Measurements from ENCODE around the gene SSU72. TPM values are rescaled to one million over a fixed set of nuclear protein-coding genes. Genes with fewer than 3 reads are reported as not detected.

The SSU72 gene
- total and polyA plus RNA-seq, 2 donors from 2014 or later = 102 to 143 TPM

DNA sequence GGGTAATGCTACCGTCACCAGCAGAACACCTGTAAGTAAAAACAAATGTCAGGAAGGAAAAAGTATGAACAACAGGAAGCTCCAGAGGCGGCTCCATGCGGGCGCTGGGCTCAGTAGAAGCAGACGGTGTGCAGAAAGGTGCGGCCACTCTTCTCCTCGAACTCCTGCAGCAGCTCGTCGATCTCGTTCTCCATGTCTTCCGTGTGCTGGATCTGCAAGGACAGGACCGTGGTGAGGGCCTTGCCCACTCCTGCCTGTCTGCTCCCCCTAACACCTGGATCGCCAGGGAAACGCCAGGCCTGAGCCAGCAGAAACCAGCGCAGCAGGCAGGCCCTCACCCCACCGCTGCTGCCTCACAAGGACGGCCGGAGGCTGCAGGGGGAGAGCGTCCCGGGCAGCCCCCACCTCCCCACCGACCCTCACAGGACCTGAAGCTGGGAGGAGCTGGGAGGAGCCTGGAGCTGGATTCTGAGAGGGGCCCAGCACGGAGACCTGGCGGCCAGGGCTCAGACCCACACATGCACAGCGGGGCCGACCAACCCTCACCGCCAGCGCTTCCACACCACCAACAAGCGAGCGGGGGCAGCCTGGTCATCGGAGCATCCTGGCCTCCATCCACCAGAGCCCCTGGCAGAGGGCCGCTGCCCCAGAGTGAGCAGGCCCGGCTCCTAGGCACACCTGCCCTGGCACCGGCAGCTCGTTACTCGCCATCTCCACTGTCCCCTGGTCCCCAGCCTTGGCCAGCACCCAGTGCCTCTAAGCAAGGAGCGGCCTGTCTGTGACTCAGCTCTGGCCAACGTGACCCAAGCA, 32.5 kb downstream of the SSU72 start:
- no peak overlapping the region for H3K27ac ChIP-seq (ENCODE audit: low read depth in 2 of 2, low read length in 2 of 2)
- H3K36me3 ChIP-seq (ENCODE audit: control insufficient read depth in 2 of 3, insufficient read depth in 3 of 3, low read length in 3 of 3) = peaks cover 0 to 3% (median 0%) of the 10 kb centered on the region in 3 donors
- peaks cover 0 to 8% (median 0%) of the 10 kb centered on the region in 3 donors for H3K4me1 ChIP-seq (ENCODE audit: control insufficient read depth in 2 of 3, insufficient read depth in 2 of 3, low read depth in 1 of 3, low read length in 3 of 3)
- H3K27me3 ChIP-seq (ENCODE audit: control insufficient read depth, insufficient read depth, low read length) = no peaks in the 10 kb centered on the region
- no peaks in the 10 kb centered on the region for H3K9me3 ChIP-seq (ENCODE audit: control insufficient read depth in 2 of 3, insufficient read depth in 1 of 3, low read length in 3 of 3)
- no peak overlapping the region for H3K9ac ChIP-seq (ENCODE audit: low read length in 3 of 3)
- FAIRE-seq (no peak), DNase-seq (peak in 1 of 5 donors; percentile 53)
- intact Hi-C loops (cut with DNase I) = no loop called here
- H3K4me3 ChIP-seq (ENCODE audit: low read length in 3 of 3) = no peak overlapping the region
- TF ChIP-seq, protein P1, sequence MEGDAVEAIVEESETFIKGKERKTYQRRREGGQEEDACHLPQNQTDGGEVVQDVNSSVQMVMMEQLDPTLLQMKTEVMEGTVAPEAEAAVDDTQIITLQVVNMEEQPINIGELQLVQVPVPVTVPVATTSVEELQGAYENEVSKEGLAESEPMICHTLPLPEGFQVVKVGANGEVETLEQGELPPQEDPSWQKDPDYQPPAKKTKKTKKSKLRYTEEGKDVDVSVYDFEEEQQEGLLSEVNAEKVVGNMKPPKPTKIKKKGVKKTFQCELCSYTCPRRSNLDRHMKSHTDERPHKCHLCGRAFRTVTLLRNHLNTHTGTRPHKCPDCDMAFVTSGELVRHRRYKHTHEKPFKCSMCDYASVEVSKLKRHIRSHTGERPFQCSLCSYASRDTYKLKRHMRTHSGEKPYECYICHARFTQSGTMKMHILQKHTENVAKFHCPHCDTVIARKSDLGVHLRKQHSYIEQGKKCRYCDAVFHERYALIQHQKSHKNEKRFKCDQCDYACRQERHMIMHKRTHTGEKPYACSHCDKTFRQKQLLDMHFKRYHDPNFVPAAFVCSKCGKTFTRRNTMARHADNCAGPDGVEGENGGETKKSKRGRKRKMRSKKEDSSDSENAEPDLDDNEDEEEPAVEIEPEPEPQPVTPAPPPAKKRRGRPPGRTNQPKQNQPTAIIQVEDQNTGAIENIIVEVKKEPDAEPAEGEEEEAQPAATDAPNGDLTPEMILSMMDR (IDR thresholded peaks at IDR 0.05; ENCODE audit: borderline replicate concordance, extremely low read depth, insufficient read depth) = no peak

DNA sequence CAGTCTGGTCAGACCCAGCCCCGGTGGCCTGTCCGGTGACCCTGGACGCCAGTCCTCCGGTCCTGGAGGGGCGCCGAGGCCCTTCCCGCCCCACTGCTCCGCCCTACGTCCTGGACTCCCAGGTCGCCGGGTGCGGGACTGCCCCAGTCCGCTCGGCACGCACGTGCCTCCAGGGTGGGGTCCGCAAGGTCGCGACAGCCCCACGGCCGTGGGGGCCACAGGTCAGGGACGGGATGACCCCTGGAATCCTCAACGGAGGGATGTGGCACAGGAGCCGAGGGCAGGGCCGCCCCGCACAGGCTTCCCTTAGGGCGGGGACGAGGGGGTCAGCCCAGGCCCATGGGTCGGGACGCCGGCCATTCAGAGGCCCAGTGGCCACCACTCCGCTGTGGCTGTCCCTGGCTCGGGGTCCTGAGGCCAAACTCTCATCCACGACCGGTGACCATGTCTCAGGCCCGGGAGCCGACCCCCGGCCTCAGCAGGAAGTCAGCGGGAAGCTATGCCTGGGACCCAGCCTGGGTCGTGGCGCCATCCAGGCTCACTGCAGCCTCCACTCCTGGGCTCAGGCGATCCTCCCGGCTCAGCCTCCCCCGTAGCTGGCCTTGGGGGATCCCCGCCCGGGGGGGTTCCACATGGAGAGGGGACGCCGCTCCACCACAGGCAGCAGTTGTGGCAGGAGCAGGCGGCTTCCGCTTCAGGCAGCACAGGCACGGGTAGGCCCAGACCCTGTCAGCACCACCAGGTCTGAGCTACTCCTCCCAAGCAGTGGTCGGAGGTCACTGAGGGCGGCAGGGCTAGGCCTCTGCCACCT, 33.6 kb downstream of the SSU72 start:
- peak overlapping the region in 1 of 3 donors; percentile 31 for H3K4me3 ChIP-seq (ENCODE audit: low read length in 3 of 3)
- intact Hi-C loops (cut with DNase I) = no loop called here
- TF ChIP-seq, protein P1 (IDR thresholded peaks at IDR 0.05; ENCODE audit: borderline replicate concordance, extremely low read depth, insufficient read depth) = no peak

DNA sequence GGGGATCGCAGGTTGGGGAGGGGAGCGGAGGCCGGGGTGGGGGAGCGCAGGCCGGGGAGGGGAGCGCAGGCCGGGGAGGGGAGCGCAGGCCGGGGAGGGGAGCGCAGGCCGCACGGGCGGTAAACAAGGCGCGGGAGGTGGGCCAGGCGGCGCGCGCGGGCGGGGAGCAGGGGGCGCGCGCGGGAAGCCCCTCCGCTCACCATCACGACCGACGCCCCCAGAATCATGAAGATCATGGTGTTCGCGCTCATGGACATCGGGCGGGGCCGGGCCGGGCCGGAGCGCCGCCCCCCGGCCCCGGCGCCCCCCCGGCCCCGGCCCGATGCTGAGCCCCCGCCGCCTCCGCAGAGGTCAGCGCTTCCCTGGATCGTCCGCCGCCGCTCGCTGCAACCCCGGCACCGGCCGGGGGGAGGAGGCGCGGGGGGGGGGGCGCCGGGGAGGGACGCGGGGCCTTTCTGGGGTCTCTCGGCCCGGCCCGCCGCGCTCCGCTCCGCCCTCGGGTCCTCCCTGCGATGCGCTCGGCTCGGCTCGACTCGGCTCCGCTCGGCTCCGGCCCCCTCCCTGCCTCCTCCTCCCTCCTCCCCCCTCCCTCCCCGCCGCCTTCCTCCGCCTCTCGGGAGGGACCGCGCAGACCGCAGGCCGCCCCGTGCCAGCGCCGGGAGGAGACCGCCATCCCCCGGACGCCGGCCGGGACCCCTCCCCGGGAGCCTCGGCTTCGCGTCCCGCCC, 34.4 kb downstream of the SSU72 start, which contains the start of gene TMEM240:
TSS of gene TMEM240 (minus strand) at position 535 of the 728 bp plus-strand sequence. CDS start at position 257, 278 bp downstream.
- FAIRE-seq (no peak), DNase-seq (peak; percentile 84 to 93 (median 92))
- intact Hi-C loops (cut with DNase I) = no loop called here
- H3K9ac ChIP-seq (ENCODE audit: low read length in 3 of 3) = peak within 1 kb of the TSS in 1 of 3 donors; percentile 34
- H3K27me3 ChIP-seq (ENCODE audit: control insufficient read depth, insufficient read depth, low read length) = no peaks in the 10 kb centered on the region
- no peaks in the 10 kb centered on the region for H3K9me3 ChIP-seq (ENCODE audit: control insufficient read depth in 2 of 3, insufficient read depth in 1 of 3, low read length in 3 of 3)
- peak within 1 kb of the TSS in 2 of 3 donors; percentile 31 to 34 for H3K4me3 ChIP-seq (ENCODE audit: low read length in 3 of 3)
- TF ChIP-seq, protein P1 (IDR thresholded peaks at IDR 0.05; ENCODE audit: borderline replicate concordance, extremely low read depth, insufficient read depth) = no peak
- no peak within 1 kb of the TSS for H3K27ac ChIP-seq (ENCODE audit: low read depth in 2 of 2, low read length in 2 of 2)
- H3K36me3 ChIP-seq (ENCODE audit: control insufficient read depth in 2 of 3, insufficient read depth in 3 of 3, low read length in 3 of 3) = peaks cover 0 to 3% (median 0%) of the 10 kb centered on the region in 3 donors
- peaks cover 0 to 8% (median 0%) of the 10 kb centered on the region in 3 donors for H3K4me1 ChIP-seq (ENCODE audit: control insufficient read depth in 2 of 3, insufficient read depth in 2 of 3, low read depth in 1 of 3, low read length in 3 of 3)

More for the DNA sequence above, 33.6 kb downstream of the SSU72 start:
- Histone ChIP-seq H3K9me3 (ENCODE audit: control insufficient read depth in 2 of 3, insufficient read depth in 1 of 3, low read length in 3 of 3) (no peaks in the 10 kb centered on the region), H3K27ac (ENCODE audit: low read depth in 2 of 2, low read length in 2 of 2) (no peak overlapping the region), H3K27me3 (ENCODE audit: control insufficient read depth, insufficient read depth, low read length) (no peaks in the 10 kb centered on the region), H3K4me1 (ENCODE audit: control insufficient read depth in 2 of 3, insufficient read depth in 2 of 3, low read depth in 1 of 3, low read length in 3 of 3) (peaks cover 0 to 8% (median 0%) of the 10 kb centered on the region in 3 donors), H3K9ac (ENCODE audit: low read length in 3 of 3) (peak overlapping the region in 1 of 3 donors; percentile 34), H3K36me3 (ENCODE audit: control insufficient read depth in 2 of 3, insufficient read depth in 3 of 3, low read length in 3 of 3) (peaks cover 0 to 3% (median 0%) of the 10 kb centered on the region in 3 donors)
- DNase-seq (no peak), FAIRE-seq (no peak)
